BE2C (cell line): ENCODE data around the gene DYSF.

Source experiments
- DNase-seq: peaks from one replicate; pipeline ENCODE4 v3.0.0-alpha.2; 2020
- H3K27me3 ChIP-seq: fragments of 250-450 bp; sonication (Bioruptor Pico); 2 replicates; pipeline ENCODE4 v1.5.1; 2020; ENCODE audit warnings: mild to moderate bottlenecking
- H3K36me3 ChIP-seq: fragments of 250-450 bp; sonication (Bioruptor Pico); 2 replicates; pipeline ENCODE4 v1.5.1; 2020; ENCODE audit warnings: mild to moderate bottlenecking
- H3K4me1 ChIP-seq: fragments of 250-450 bp; sonication (Bioruptor Pico); 2 replicates; pipeline ENCODE4 v1.5.1; 2020
- H3K4me3 ChIP-seq: 2 replicates; pipeline ENCODE4 v1.5.1; 2011; ENCODE audit warnings: low read depth, low read length
- H3K9me3 ChIP-seq: fragments of 250-450 bp; sonication (Bioruptor Pico); 2 replicates; pipeline ENCODE4 v1.5.1; 2020
- CTCF ChIP-seq: IDR thresholded peaks from 2 replicates; pipeline ENCODE4 v1.5.1; 2012; ENCODE audit warnings: mild to moderate bottlenecking, low read depth, low read length

The DYSF gene

GRCh38 chr2:71600555-71600954, 147.2 kb downstream of the DYSF start:
- TF ChIP-seq CTCF: no peak
- no peaks in the 10 kb centered on the region for H3K4me1 ChIP-seq
- H3K27me3 ChIP-seq: no peaks in the 10 kb centered on the region
- no peaks in the 10 kb centered on the region for H3K36me3 ChIP-seq
- no peak overlapping the region for H3K4me3 ChIP-seq
- no peak for DNase-seq
- no peaks in the 10 kb centered on the region for H3K9me3 ChIP-seq

GRCh38 chr2:71601136-71602114, 148.1 kb downstream of the DYSF start:
- no peak for TF ChIP-seq CTCF
- no peak for DNase-seq
- Histone ChIP-seq H3K27me3 (no peaks in the 10 kb centered on the region), H3K4me3 (no peak overlapping the region), H3K4me1 (no peaks in the 10 kb centered on the region), H3K36me3 (no peaks in the 10 kb centered on the region), H3K9me3 (no peaks in the 10 kb centered on the region)

- TF ChIP-seq CTCF: no peak
- Histone ChIP-seq H3K4me1 (no peaks in the 10 kb centered on the region), H3K27me3 (no peaks in the 10 kb centered on the region), H3K4me3 (no peak overlapping the region), H3K36me3 (no peaks in the 10 kb centered on the region), H3K9me3 (no peaks in the 10 kb centered on the region)
- no peak for DNase-seq
Measured at GRCh38 chr2:71602115-71602495, 148.7 kb downstream of the DYSF start.

GRCh38 chr2:71602581-71602980, 149.2 kb downstream of the DYSF start:
- no peaks in the 10 kb centered on the region for H3K4me1 ChIP-seq
- no peak for DNase-seq
- no peak overlapping the region for H3K4me3 ChIP-seq
- no peaks in the 10 kb centered on the region for H3K36me3 ChIP-seq
- no peaks in the 10 kb centered on the region for H3K9me3 ChIP-seq
- no peaks in the 10 kb centered on the region for H3K27me3 ChIP-seq
- TF ChIP-seq CTCF: no peak

- Histone ChIP-seq H3K4me3 (no peak overlapping the region), H3K36me3 (no peaks in the 10 kb centered on the region), H3K27me3 (no peaks in the 10 kb centered on the region), H3K4me1 (no peaks in the 10 kb centered on the region), H3K9me3 (no peaks in the 10 kb centered on the region)
- no peak for DNase-seq
- TF ChIP-seq CTCF: no peak
Measured at GRCh38 chr2:71603311-71603811, 150.0 kb downstream of the DYSF start.
